PFSK-1 (cell line): Measurements from ENCODE around the gene SHISAL2A.

Experiments
- POLR2AphosphoS5 ChIP-seq: IDR thresholded peaks from 2 replicates; pipeline ENCODE4 v1.6.1; 2012; ENCODE audit warnings: low read depth, mild to moderate bottlenecking, control low read depth, low read length, moderate library complexity
- TAF1 ChIP-seq: IDR thresholded peaks from 2 replicates; pipeline ENCODE4 v1.6.1; 2012; ENCODE audit warnings: low read length, control low read depth, borderline replicate concordance; ENCODE audit not compliant: insufficient read depth

- no peak for TF ChIP-seq POLR2AphosphoS5
- TF ChIP-seq TAF1: no peak
Measured at GRCh38 chr1:52702886-52703787, 70.2 kb downstream of the SHISAL2A start.
